RPMI8226 (cell line): ENCODE measurements around the gene KTN1.
A peak's percentile ranks its signal among the peaks of the same experiment; 100 is the strongest.

ENCODE experiments used
- DNase-seq: peaks from one replicate; pipeline ENCODE4 v3.0.0-alpha.2; 2015

KTN1 gene, protein sequence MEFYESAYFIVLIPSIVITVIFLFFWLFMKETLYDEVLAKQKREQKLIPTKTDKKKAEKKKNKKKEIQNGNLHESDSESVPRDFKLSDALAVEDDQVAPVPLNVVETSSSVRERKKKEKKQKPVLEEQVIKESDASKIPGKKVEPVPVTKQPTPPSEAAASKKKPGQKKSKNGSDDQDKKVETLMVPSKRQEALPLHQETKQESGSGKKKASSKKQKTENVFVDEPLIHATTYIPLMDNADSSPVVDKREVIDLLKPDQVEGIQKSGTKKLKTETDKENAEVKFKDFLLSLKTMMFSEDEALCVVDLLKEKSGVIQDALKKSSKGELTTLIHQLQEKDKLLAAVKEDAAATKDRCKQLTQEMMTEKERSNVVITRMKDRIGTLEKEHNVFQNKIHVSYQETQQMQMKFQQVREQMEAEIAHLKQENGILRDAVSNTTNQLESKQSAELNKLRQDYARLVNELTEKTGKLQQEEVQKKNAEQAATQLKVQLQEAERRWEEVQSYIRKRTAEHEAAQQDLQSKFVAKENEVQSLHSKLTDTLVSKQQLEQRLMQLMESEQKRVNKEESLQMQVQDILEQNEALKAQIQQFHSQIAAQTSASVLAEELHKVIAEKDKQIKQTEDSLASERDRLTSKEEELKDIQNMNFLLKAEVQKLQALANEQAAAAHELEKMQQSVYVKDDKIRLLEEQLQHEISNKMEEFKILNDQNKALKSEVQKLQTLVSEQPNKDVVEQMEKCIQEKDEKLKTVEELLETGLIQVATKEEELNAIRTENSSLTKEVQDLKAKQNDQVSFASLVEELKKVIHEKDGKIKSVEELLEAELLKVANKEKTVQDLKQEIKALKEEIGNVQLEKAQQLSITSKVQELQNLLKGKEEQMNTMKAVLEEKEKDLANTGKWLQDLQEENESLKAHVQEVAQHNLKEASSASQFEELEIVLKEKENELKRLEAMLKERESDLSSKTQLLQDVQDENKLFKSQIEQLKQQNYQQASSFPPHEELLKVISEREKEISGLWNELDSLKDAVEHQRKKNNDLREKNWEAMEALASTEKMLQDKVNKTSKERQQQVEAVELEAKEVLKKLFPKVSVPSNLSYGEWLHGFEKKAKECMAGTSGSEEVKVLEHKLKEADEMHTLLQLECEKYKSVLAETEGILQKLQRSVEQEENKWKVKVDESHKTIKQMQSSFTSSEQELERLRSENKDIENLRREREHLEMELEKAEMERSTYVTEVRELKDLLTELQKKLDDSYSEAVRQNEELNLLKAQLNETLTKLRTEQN (N-terminal part only)

DNA sequence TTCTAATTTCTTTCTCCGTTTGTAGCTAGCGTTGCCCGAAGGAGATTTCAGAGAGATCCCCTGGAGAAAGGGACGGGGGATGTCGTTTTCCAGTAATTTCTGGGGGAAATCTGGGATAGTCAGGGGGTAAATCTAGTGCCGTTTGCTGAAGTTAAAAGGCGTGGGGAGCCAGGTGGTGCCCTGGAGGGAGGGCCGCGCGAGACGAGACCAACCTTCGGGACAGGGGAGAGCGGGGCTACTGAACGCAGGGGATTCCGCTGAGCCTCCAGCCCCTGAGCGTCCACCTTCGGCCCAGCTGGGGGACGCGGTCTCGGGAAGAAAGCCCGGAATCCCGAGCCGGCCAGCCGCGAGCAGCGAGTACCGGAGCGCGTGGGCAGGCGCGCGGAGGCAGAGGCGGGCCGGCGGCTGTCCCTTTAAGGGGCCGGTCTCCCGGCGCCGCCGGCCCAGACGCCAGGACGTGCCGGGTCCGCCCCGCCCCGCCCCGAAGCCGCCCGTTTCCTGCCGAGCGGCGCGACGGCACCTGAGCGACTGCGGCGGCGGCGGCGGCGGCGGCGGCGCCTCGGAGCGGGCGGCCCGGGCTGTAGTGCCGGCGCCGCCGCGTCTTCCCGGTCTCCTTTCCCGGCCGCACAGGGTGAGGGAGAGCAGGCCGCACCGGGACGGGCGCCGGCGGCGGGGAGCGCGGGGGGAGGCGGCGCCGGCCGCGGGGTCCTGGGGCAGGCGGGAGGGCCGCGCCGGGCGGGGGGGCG is at the start of gene KTN1:
Gene KTN1, plus strand, starts transcription at position 484 of the 746 bp plus-strand sequence. CDS start 31,842 bp downstream, outside the sequence.
- DNase-seq, result peak; percentile 84

DNA sequence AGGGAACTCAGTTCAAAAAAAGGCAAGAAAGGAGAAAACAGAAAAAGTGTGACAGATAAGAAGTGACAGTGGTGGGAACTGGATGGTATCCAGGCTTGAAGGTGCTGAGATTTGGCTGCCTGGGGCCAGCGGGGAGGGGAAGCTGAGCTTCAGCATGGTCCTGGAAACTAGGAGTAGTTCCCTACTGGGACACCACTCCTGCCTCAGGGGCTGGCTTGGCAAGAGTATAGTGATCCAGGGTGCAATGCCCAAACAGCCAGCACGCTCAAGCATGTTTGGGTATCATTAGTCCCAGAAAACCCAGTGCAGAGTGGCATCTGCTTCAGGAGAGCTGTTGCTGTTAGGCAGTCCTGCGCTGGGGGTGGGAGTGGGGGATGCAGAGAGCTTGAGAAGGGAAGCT is 49.5 kb upstream of the KTN1 start:
- DNase-seq, result no peak

DNA sequence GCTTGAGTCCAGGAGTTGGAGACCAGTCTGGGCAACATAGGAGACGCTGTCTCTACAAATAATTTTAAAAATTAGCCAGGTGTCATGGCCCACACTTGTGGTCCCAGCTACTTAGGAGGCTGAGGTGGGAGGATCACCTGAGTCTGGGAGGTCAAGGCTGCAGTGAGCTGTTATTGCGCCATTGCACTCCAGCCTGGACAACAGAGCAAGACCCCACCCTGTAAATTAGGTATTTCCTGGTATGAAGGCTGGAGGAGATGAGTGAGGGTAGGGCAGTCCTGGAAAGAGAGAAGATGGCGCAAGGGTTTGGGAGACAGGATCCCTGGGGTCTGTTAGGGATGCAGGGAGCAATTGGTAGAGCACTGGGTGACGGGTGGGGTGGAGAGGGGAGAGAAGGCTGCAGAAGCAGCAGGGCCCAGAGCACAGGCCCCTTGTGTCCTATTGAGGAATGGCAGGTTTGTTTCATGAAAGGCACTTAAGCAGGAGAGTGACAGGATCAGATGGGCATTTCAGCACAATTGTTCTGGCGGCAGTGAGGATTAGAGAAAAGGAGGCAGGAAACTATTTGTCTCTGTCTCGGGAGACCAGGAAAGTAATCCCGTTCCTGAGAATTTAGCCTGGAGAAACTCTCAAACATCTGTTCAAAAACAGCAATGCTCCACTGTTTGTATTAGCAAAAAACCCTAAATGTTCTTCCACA is 47.2 kb upstream of the KTN1 start:
- DNase-seq, result no peak

DNA sequence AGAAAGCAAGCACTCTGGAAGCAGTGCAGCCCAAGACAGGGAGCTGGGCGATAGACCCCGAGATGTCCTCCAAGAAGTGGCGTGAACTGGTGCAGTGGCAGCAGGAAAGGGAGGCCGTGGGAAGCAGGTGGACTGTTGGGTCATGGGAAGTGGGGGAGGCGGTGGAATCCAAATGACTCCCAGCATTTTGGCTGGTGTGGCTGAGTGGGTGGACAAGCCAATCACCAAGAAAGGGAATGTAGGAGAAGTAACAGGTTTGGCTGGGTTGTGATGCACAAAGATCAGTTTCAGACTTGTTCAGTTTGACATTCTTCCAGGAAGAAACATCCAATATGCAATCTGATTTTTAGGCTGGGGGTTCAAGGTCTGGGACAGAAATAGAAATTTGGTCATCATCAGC is 46.0 kb upstream of the KTN1 start:
- DNase-seq, result no peak

DNA sequence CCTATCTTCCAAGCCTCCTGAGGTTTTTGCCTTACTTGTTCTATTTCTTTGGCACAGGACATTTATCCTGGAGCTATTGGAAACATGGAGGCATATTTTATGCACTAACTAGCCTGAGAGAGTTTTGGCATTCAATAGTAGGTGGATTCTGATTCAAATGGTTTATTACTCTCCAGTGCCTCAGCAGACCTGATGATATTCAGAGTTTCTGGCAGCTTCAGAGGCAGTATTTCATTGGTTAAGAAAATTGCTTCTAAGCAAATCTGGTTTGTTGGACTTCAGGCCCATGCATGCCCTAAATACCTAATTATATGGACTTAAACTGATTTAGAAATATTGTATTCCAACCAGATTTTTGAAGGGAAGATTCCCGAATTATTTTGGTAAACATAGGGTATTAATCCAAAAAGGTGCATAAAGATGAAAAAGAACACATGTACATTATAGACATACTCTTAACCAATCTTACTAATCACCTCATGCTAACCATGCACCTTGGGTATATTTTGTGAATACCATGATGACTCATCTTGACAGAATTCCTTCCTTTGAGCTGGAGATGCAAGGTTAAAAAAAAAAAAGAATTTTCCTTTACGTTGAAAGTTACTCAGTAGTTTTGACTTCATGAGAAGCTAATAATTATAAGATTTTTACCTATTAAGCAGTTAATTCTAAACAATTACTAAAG is 44.3 kb upstream of the KTN1 start:
- no peak for DNase-seq

DNA sequence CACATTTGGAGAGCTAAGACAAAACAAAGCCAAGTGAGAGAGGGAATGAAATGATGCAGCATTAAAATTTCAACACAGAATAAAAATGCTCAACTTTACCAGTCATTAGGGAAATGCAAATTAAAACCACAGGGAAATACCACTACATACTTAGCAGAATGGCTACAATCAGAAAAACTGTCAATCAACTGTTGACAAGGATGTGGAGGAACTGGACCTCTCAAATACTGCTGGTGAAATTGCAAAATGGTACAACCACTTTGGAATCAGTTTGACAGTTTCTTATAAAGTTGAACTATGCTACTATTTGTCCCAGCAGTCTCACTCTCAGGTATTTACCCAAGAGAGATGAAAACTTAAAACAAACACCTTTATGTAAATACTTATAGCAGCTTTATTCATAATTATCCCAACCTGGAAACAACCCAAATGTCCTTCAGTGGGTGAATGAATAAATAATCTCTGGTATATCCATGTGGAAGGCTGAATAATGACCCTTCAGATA is 43.8 kb upstream of the KTN1 start:
- DNase-seq, result no peak

DNA sequence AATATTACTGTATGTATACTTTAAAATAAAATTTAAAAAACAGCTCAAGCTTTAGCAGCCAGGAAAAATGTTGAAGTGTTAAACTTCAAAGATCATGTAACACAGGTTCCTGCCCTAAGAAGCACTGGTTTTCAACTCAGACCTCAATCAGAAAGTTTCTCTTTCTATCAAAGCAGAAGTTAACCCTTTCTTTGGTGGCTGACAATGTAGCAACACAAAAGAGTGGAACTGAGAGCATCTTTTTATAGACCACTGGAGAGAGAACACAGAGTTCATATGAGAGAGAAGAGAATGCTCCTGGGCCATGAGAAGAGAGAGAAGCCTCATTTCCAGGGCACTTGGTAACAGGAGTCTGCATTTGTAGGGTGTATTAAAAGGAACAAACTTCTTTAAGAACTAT is 42.2 kb upstream of the KTN1 start:
- DNase-seq, result no peak

DNA sequence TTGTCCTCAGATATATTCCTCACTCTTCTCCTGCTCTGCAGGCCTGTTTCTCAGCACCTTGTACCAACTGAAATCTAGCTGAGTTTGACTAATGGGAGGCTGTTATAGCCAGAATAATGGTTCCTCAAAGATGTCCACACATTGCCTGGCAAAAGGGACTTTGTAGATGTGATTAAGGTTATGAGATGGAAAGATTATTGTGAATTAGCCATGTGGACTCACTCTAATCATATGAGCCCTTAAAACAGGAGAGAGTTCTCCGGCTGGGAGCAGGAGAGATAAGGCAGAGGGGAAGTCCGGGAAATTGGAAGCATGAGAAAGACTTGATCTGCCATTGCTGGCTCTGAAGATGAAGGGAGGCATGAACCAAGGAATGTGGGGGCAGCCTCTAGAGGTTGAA is 40.0 kb upstream of the KTN1 start:
- DNase-seq, result no peak

DNA sequence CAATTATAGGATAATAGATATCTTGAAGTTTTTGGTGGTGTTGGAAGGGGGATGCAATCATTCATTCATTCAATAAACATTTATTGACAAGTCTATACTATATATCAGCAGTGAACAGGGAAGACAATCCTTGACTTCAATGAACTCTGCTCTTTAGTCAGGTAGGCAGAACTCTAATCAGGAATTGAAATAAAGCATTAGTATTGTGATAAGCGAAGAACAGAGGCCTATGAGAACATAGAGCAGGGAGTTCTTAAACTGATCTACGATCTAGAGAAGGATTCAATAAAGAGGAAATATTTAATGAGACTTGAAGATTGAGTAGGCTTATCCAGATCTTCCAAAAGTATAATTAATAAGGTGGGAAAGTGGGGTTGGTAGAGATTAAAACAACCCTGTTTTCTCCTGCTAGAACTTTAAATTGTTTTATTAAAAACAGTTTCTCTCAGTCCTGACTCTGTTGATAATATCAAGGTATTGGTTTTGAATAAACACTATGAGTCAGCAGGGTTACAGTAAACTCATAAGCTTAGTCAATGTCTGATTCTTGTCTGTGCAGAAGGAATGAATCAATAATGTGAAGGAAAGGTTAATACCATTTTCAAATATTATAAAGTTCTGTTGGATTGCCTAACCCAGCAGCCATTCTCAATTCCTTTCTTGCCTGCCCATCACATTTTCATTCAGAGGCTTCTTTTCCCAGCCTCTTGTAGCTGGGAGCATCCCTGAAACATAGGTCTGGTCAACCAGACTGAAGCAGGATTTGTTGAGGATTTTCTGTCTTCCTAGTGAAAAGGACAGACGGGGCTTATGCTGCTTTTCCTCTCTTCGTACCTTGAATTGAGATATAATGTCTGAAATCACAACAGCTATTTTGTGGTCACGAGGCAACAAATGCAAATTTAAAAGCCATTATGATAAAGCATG is 38.9 kb upstream of the KTN1 start:
- no peak for DNase-seq

DNA sequence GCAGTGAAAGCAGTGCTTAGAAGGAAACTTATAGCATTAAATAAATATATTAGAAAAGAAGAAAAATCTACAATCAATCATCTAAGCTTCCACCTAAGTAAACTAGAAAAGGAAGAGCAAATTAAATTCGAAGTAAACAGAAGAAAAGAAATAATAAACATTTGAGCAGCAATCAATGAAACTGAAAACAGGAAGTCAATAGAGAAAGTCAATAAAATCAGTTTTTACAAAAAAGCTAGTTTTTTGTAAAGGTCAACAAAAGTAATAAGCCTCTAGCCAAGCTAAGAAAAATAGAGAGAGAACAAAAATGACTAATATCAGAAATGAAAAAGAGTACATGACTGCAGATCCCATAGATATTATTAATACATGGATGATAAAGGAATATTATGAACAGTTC is 34.2 kb upstream of the KTN1 start:
- DNase-seq, result no peak

DNA sequence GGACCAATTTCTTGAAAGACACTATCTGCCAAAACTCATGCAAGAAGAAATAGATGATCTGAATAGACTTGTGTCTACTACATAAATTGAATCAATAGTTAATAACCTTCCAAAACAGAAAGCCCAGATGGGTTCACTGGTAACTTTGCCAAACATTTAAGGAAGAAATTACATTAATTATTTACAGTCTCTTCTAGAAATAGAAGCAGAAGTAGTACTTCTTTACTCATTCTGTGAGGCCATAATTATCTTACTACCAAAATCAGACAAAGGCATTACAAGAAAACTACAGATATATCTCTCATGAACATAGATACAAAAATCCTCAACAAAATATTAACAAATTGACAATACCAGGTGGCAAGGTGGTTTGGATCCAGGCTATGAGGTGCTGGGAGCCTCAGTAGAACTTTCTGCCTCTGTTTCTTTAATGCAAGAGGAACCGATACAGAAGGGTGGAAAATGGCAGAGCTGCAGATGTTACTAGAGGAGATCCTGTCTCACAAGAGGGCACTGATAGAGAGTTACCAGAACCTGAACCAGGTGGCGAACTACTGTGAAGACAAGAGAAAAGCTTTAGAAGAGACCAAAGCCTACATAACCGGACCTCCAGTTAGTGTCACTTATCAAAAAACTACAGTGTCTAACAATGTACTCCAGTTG is 33.7 kb upstream of the KTN1 start:
- peak; percentile 13 for DNase-seq

DNA sequence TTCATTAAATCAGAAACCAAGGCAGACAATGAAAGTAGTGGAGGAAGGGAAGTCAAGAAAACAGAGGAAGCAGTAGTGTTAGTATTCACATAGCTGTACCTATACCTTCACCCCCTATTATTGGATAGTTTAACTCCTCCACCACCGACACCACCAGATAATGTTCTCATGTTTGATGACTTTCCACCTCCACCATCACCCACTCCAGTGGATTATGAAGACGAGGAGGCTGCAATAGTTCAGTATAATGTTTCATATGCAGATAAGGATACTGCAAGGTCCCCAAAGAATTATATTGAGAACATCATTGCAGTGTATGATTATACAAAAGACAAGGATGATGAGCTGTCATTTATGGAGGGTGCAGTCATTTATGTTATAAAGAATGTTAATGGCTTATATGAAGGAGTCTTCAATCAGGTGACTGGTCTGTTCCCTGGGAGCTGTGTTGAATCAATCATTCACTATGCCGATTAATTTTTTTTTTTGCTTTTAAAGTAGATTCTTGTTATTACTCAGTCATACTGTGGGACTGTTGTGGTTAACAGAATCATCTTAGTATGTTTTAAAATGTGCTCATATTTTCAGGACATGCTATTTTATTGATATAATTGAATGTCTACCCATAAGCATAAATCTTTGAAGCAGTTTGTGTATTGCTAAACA is 32.2 kb upstream of the KTN1 start:
- DNase-seq, result no peak

DNA sequence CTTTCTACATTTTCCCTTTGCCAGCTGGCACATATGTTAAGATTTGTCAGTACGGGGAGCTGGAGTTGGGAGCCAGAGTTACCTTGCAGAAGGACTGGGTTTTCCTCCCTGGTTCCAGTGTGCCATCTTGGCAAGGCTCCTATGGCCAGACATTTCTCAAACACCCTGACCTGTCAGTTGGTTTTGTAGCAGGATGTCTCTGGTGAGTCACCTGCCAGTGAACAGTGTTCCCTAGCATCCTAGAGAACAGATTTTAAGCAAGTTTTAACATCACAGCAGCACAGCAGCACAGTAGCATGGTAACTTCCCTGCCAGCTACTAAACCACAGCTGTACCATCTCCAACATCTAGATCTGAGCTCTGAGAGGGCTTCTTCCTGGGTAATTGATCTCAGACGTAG is 26.2 kb upstream of the KTN1 start:
- no peak for DNase-seq

DNA sequence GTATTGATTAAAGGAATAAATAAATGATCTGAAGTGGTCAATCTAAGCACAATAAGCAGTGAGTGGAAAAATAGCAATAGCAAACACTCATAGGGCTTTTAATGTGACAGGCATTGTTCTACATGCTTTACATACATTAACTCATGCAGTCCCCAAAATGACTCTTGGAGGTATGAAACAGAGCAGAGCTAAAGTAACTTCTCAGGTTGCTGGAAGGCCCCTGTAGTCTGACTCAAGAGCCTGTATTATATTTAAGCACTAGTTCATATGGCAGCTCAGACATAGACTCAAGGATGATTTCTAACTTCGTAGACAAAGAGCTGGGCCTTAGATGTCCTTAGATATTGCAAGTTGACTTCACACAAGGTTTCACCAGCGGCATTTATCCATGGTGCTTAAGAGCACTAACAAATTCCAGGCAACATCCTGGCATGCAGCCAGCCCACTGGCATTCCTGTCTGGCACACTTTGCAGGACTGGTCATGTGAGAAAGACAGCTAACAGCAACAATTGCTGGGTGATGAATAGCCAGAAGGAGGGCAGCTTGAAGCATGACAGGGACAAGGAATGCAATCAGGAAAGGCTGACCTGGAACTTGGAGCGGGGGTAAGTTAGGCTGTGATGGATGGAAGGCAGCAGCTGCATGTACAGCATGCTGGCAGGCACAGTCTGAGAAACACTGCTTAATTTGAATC is 22.9 kb upstream of the KTN1 start:
- DNase-seq, result no peak

DNA sequence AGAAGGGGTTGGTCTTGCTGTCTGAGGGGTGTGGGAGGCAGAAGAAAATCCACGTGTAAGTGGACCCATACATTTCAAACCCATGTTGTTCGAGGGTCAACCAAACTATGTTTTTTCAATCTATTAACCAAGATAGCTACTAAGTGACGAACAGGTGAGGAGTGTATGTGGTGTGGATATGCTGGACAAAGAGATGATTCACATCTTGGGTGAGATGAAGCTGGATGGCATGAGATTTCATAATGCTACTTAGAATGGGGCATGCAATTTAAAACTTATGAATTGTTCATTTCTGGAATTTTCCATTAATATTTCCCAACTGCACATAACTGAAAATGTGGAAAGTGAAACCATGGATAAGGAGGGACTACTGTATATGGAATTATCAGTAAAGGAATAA is 17.9 kb upstream of the KTN1 start:
- no peak for DNase-seq

DNA sequence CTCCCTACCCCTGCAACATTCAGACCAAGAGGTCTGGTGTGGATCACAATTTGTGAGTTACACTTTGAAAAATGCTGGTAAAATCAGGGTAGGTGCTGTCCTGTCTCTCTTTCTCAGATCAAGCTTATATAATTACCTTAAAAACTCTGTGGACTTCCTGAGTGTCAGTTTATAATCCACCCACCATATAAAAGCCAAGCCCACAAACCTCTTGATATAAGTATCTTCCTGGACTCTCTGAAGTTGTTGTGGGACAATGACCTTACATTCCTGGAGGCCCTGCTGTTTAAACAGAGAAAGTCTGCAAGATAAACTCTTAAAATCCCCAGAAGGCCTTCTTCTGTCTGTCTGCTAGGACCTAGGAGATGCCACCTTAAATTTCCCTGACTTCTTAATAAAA is 11.4 kb upstream of the KTN1 start:
- no peak for DNase-seq

DNA sequence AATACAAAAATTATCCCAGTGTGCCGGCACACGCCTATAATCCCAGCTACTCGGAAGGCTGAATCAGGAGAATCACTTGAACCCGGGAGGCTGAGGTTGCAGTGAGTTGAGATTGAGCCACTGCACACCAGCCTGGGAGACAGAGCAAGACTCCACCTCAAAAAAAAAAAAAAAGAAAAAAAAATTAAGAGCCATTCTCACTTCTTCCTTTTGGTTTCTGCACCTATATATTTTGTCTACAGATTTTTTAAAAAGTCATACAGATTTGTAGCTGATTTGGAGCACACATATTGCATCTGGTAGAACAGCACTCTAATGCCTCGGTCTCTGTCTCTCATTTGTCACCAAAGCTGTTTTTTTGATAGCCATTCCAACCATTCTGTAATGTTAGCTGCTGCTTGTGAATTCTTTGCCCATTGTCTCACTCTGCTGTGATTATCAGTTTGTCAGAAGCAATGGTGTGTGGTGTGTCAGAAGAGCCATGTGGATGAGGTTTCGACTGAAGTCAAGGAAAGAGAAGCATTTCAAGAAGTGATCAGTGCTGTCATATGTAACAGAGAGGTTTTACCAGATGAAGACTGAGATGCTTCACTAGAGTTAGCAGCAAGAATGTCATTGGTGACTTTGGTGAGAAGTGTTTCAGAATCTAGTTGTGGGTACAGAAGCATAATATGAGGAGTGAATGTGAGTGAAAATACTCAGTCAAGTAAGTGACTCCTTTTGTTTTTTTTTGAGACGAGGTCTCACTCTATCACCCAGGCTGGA is 8.7 kb upstream of the KTN1 start:
- no peak for DNase-seq
